Kidney glomerular epithelial cell (primary cell): Measurements from ENCODE around the gene SUN1.
"Not testable (repeated sequence)": the region's sequence is repeated elsewhere in the genome, so short reads cannot be mapped to it uniquely, and the experiment has no call there.

Experiments used
- DNase-seq: peaks from one replicate; lab custom pipeline; 2025; lab: John Stamatoyannopoulos, UW

SUN1 gene

DNA sequence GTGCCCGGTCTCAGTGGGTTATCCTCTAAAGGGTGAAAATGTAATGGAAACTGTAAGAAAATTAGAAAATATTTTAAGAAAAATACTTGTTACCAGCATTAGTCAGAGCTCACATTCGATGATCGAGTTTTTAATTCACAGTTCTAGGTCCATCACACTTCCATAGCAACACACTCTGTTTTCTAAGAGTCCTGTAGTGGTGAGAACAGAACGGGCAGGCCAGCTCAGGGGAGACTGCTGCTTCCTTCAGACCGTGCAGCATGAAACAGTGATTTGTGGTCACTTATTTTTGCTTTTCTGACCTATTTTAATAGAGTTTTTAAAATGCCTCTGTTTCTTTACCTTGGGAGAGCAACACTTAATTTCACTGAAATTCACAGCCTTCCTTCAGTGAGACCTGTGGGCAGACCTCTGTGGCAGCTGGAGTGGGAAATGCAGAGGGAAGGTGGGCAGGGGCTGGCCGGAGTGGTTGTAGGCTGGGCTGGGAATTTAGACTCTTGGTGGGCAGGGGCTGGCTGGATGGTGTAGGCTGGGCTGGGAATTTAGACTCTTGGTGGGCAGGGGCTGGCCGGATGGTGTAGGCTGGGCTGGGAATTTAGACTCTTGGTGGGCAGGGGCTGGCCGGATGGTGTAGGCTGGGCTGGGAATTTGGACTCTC, 1.5 kb downstream of the SUN1 start:
- DNase-seq, result no peak

DNA sequence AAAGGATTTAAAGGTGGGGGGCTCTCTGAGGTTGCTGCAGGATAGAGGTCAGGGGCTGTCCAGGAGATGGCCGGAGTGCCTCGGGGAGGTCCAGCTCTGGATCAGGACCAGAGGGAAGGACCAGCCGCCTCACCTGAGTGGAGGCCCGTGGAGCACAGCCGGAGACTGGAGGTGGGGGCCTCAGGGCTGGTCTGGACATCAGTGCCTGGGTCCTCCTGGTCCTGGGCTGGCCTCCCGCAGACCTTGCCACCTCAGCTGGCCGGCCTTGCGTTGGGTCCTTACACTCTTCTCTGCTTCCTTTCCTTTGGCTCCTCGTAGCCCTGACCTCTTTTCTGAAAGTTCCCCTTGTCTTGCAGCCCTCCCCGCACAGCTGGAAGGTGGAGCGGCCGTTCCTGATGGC, 2.0 kb downstream of the SUN1 start:
- DNase-seq, result no peak

DNA sequence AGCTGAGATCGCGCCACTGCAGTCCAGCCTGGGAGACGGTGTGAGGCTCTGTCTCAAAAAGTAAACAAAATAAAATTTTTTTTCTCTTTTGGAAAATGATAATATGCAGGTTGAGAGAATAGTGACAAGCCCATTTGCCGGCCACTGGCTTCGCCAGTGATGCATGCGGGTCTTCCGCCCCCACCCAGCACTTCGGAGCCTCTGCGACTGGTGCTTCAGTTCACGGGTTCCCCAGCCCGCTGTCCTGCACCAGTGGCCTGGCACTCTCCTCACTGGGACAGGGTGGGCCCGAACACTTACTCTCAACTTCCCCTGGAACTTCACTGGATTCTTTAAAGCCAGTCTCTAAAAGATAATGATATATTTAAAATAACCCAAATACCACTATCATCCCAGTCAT, 2.7 kb downstream of the SUN1 start:
- no peak for DNase-seq

DNA sequence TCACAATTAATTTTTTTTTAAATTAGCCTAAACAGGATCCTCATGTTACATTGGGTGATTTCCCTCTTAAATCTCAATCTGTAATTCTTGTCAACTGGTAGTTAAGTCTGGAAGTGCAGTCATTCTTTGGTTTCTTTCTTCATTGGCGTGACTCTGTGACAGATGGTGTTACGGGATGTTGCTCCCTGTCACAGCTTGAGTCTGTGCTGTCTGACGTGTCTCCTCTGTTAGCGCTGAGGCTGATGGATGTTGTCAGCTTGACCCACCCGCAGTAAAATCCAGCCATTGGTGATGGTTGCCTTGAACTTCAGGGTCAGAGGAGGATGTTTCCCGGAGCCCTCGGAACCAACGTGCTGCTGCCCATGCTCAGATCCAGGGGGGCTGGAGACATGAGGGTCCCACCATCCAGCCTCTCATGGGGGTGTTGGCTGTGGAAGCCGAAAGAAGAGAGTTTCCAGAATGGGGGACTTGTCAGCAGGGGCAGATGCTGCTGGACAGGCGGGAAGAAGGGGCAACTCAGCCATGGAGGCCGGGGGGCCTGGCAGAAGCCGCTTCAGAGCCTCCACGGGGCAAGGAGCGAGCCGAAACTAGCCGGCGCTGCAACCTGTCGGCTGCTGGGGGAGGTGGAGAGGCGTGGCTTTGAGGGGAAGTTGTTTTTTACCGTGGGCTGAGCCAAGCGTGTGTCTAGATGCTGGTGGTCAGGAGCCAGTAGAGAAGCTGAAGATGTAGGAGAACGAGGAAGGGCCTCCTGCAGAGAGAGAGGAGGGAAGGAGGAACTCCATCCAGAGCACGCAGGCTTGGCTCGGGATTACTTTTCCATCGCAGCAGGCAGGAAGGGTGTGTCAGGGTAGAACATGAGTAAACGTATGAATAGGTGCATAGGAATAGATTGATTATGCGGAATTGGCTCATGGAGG, 3.5 kb downstream of the SUN1 start:
- DNase-seq, result no peak

DNA sequence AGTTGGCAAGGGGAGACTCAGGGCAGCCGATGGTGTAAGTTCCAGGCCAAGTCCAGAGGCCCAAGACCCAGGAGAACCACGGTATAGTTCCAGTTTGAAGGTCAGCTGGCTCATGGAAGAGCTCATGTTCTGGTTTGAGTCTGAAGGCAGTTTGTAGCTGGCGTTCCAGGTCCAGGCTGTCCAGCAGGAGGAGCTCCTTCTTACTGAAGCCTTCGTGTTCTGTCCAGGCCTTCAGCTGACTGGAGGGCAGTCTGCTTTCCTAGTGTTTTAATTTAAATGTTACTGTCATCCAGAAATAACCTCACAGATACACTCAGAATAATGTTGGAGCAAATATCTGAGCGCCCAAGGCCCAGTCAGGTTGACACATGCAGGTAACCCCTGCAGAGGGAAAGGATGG, 4.2 kb downstream of the SUN1 start:
- no peak for DNase-seq

DNA sequence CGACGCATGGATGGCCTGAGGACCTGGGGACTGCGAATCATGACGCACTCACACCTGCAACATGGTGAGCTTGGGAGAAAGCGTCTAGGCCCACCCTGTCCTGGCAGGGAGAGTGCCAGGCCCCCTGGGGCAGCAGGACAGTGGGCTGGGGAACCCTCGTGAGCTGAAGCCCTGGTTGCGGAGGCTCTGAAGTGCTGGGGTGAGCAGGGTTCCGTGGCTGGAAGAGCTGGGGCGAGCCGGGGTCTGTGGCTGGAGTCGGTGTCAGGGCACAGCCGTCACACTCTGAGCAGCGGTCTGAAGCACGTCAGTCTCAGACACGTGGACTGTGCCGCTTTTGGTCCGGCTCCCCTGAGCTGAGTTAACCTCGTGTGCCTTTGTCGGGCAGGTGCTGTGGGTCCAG, 4.7 kb downstream of the SUN1 start:
- DNase-seq, result no peak

DNA sequence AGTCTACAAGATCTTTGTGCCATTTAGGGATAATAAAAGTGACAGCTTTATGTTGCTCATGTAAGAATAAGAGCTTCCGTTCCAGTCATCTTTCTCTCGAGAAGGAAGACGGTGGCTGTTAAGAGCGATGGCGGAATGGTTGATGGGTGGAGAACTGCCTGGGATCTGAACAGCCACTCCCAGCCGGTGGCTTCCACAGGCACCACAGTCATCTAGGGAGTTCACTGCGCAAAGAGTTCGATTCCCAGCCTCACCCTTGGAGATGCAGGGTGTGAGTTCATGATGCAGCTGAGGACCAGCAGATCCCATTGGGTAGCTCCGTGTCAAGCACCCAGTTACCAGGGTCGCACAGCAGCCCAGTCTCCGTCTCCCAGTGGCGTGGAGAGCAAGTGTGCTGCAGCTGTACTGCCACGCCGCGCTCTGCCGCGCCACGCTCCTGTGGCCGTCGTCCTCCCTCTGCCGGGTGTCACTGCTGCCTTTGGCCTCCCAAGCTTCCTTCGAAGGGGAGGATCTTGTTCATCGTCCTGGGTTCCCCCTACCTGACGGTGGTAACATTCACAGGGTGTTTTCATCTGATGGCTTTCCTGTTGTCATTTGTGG, 7.8 kb downstream of the SUN1 start:
- DNase-seq, result no peak

DNA sequence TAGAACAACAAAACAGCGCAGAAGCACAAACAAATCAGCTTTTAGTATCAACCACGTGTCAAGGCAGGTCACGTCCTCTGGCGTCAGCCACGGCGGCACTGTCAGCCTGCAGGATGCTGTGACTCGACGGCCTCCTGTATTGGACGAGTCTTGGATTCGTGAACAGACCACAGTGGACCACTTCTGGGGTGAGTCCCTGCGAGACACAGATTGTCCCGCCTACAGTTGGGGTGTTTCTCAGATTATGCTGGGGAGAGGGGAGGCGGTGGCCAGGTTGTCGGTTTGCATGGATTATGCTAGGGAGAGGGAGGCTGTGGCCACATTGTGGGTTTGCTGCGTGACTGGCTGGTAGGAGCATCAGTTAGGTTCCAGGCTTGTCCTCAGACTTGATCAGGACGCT, 9.7 kb downstream of the SUN1 start:
- DNase-seq, result no peak

DNA sequence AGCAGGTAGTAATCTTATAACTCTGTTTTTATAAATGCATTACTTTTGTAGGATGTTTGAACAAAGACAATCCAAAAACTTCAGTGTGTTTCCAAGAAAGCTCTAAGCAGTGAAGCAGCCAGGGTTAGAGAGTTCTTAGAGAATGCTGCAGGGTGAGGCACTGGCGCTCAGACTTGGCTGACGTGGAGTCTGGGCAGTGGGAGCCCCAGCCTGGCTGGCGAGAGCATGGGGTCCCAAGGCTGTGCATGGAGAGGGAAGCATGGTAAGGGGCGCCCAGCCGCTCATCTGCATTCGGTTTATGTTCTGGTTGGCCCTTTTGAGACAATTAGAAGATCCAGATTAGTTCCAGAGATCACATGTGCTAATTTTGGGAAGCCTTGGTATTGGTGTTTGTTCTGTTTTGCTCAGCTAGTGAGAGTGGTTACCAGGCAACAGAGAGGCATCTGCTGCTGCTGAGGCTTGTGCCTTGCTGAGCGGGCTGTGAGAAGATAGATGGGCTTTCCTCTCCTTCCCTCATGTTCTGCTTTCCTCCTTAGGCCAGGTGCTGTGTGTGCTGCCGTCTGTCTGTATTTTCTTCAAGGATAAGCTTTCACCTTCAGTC, 10.3 kb downstream of the SUN1 start:
- DNase-seq, result no peak

DNA sequence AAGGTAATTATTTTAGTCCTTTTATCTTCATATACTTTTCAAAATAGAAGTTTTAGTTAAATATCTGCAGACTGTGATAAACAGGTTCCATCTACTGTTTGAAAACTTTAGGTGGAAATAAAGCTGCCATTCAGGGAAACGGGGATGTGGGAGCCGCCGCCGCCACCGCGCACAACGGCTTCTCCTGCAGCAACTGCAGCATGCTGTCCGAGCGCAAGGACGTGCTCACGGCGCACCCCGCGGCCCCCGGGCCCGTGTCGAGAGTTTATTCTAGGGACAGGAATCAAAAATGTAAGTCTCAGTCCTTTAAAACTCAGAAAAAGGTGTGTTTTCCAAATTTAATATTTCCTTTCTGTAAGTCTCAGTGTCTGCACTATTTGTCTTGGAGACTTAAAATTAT, 11.0 kb downstream of the SUN1 start:
- DNase-seq, result no peak

DNA sequence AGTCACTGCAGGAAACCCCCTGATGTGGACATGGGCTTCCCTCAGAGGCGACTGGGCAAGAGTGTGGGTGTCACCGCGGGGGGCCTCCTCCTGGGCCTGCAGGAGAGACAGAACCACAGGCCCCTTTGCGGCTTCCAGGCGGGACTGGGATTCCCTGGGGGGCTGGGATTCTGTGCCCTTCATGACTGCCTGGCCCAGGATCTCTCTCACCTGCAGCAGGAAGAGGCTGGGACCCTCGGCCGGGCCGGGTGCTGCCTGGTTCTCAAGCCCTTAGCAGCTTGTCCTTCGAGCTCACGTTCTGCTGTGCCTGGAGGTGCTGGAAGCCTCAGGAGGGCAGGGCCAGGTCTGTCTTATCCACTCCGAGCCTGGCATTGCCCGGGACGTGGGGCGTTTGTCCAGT, 11.8 kb downstream of the SUN1 start:
- DNase-seq, result no peak

DNA sequence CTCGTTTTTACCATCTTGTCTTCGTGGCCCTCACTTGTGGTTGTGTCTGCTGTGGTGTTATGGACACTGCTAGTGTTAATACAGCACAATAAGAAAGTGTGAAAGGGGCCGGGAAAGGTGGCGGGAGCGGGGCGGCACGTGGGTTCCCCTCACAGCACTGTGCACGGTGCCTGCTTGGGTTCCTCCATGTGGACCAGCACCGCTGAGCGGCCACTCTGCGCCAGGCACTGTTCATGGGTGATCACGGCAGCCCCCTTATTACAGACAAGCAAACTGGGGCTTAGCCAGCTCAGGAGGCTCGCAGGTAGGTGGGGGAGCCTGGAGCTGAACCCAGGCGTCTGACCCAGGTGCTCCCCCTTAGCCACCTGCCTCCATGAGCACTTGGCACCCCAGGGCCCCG, 12.2 kb downstream of the SUN1 start:
- DNase-seq, result no peak

DNA sequence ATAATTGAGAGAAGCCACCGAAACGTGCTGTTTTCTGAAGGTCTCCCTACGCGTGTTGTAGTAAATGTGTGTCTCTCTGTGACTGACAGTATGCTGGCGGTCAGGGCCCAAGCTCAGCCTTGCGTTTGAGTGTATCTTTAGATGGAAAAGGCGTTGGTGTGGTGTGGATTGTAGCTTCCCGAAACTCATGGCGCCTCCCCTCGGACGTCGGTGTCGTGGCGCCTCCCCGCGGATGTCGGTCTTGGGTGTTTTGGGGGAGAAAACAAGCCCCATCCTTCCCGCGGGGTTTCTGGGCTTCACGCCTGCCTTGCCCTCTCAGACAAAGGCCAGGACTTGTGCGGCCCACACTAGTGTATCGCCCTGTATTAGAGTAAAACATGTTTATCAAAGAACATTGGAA, 12.8 kb downstream of the SUN1 start:
- no peak for DNase-seq

DNA sequence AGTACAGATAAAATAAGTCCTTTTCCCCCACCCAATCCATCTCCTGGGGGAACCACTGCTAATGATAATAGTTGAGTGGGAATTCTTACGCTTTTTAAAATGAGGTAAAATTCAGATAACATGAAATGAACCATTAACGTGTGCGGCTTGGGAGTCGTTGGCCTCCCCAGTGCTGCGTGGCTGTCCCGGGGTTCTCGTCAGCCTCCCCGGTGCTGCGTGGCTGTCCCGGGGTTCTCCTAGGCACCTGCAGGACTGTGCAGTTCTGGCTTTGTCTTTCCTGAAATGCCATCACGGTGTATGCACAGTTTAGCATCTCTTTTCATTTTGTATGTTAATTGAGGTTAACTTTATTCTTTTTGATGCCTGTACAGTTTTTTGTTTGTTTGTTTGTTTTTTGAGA, 13.5 kb downstream of the SUN1 start:
- DNase-seq, result no peak

DNA sequence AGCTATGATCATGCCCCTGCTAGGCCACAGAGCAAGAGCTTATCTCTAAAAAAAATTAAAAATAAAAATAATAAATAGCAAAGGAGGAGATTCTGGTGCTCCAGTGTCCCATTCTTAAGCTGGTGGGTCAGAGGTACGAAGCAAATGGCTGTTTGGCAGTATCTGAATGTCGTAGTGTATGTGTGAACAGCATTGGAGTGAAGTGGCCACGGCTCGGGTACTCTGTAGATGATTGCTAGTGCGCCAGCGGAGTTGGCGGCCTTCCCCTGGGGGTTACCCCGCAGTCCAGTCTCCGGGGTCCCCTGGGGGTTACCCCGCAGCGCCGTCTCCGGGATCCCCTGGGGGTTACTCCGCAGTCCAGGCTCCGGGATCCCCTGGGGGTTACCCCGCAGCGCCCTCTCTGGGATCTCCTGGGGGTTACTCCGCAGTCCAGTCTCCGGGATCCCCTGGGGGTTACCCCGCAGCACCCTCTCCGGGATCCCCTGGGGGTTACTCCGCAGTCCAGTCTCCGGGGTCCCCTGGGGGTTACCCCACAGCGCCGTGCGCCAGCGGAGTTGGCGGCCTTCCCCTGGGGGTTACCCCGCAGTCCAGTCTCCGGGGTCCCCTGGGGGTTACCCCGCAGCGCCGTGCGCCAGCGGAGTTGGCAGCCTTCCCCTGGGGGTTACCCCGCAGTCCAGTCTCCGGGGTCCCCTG, 14.8 kb downstream of the SUN1 start:
- not testable (repeated sequence) for DNase-seq

DNA sequence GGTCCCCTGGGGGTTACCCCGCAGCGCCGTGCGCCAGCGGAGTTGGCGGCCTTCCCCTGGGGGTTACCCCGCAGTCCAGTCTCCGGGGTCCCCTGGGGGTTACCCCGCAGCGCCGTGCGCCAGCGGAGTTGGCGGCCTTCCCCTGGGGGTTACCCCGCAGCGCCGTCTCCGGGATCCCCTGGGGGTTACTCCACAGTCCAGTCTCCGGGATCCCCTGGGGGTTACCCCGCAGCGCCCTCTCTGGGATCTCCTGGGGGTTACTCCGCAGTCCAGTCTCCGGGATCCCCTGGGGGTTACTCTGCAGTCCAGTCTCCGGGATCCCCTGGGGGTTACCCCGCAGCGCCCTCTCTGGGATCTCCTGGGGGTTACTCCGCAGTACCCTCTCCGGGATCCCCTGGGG, 15.5 kb downstream of the SUN1 start:
- DNase-seq, result not testable (repeated sequence)

DNA sequence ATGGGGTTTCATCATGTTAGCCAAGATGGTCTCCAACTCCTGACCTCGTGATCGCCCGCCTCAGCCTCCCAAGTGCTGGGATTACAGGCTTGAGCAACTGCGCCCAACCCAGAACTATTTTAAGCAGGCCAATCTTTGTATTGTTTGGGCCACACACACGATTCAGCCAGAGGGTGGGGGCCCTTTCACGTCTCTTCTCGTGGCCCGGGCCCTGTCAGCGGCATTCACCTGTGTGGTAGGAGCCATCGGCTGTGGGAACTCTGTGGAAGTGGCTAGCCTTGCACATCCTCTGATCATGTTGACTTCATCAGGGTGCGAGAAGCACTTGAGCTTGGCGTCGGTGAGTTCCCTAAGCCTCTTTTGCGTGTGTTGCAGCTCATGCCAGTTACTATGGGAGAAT, 16.9 kb downstream of the SUN1 start:
- no peak for DNase-seq

DNA sequence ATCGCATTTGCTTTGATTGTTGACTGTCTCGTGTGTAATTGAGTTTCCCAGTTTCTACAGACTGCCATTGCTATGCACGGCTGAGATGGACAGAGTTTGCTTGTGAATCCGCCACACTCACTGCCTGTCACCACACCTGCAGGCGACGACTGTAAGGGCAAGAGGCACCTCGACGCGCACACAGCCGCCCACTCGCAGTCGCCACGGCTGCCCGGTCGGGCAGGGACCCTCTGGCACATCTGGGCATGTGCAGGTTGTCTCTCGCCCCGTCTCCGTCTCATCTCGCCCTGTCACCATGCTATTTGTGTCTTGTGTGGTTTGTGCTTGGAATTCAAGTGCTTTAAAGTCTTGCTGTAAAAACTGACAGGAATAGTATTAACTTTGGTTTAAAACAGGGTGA, 17.5 kb downstream of the SUN1 start:
- no peak for DNase-seq

DNA sequence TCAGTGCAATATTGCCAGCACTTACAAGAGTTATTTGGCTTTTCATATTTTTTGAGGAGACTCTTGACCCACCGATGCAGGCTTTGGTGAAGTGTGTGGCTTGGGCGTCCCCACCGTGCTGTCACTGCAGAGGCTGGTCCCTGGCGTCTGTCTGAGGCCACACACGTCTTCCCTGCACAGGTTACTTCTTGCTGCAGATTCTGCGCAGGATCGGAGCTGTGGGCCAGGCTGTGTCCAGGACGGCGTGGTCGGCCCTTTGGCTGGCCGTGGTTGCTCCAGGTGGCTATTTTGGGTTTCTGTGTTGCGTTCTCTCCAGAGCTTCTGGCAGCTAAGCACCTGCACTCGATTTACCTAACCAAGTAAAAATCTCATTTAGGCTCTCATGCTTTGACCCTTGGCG, 18.9 kb downstream of the SUN1 start:
- no peak for DNase-seq

DNA sequence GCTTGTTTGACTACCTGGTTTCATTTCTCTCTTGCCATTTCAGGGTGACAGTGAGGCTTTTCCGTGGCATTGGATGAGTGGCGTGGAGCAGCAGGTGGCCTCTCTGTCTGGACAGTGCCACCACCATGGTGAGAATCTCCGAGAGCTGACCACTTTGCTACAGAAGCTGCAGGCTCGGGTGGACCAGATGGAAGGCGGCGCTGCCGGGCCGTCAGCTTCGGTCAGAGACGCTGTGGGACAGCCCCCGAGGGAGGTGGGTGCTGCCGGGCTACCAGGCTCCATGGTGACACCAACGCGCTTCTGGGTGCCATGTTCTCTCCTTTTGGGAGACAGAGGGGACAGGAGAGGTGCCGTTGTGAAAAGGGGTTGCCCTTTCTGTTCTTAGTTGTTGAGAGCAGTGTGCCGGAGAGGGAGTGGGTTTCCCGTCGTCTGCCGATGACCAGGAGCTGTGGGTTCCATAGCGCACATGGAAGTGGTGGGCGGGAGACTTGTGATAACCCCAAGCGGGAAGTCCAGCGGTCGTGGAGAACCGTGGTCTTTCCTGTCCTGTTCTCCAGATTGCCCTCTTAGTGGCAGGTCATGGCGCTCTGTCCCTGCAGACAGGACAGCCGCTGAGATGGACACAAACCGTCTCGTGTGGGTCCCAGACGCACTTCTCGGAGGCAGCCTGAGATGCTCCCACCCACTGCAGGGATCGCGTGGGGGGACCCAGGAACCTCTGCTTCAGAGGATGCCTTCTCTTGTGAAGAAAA, 21.3 kb downstream of the SUN1 start:
- DNase-seq, result no peak

DNA sequence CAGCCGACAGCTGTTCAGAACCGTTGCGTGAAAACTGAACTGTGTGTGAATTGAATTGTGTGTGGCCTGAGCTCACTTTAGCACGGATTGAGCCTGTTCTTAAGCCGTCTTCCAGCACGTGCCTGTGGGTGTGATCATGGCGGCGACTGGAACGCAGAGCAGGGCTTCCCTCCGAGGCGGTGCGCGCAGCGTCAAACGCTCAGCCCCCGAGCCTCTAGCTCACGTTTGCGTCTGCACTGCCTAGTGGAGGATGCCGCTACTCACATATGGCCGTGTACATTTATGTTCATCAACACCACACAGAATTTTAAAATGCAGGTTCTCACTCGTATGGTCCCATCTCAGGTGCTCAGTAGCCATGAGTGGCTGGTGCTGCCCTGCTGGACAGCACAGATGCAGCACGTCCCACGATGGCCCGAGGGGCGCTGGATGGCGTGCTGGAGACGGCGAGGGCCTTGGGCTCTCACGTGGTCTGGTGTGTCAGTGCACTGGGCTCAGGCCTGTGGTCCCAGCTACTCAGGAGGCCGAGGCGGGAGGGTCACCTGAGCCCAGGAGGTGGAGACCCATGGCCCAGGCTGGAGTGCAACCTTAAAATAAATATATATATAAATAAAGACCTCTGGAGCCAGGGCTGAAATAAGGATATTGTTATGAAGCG, 22.0 kb downstream of the SUN1 start:
- no peak for DNase-seq
